HG02981 (cell line): ENCODE data around the gene VRK1.
A peak's percentile ranks its signal among the peaks of the same experiment; 100 is the strongest.
"Not testable (repeated sequence)": the region's sequence is repeated elsewhere in the genome, so short reads cannot be mapped to it uniquely, and the experiment has no call there.

ENCODE experiments used
- ATAC-seq: cut with Tn5 transposase; IDR thresholded peaks from one replicate; pipeline ENCODE4 v1.9.1; 2021; ENCODE audit warnings: mild to moderate bottlenecking, moderate library complexity; ENCODE audit not compliant: unreplicated experiment

VRK1 gene

DNA sequence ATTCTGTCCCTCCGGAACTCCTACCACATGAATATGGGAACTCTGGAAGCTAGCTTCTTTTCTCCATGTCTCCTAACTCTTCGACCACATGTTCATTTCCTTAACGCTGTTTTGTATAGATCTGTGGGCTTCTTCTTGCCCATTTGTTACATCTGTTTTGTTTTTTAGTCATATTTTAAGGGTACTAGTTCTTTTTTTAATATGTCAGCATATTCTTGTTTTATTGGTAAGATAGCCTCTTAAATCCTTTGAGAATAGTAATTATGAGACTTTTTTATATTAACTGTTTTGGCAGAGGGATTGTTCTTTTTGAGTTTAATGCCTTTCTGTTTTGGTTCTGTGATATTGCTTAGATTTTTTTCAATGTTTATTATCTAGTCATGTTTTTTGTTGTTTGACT lies 70.5 kb downstream of the VRK1 start:
- no peak for ATAC-seq

DNA sequence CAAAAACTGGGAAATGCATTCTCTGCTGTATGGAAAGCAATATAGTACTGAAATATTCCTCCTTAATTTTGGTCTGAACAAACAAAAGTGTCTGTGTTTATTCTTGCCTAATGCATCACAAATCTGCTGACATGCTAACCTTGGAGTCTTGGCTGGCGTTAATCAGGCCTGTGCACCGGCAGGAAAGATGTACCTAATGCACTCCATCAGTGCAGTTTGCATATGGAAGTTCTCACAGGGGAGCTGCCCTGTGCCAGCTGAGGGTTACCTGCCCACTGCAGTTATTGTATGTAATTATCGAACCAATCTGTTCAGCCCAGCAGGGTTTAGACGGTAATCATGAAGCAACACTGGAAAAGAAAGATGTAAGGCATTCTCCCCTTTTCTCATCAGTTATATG lies 76.9 kb downstream of the VRK1 start:
- no peak for ATAC-seq

DNA sequence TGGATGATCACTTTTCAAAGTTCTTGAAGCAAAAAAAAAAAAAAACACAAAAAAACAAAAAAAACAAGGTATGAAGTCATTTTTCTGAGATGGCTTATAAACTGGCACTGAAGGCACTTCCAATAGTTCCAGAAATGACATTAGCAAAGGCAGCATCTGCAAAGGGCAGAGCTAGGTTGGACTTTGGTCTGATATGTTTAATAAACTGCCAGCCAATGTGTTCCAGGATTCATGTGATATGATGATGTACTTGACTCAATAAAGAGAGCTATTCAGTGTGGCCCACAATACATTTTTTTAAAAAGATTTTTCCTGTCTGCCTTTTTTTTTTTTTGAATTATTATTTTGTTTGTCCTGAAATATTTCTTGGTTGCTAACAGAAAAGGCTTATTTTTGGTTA lies 79.6 kb downstream of the VRK1 start:
- no peak for ATAC-seq

DNA sequence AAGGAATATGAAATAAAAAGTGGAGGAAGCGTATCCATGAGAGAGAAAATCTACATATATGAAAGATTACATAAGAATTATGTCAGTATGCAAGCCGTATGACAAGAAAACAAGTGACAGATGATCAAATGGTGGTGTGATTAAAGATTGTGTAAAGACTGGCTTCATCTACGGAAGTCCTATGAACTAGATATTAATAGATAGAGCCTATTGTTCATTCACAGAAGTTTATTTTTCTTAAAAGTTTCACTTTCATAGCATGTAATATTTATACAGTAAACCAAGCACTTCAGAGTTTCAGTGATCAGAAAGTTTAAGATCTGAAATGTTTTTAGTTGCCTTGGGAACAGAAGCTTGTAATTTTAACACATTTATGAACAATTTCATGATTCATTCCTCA lies 84.5 kb downstream of the VRK1 start:
- ATAC-seq = peak; percentile 95

DNA sequence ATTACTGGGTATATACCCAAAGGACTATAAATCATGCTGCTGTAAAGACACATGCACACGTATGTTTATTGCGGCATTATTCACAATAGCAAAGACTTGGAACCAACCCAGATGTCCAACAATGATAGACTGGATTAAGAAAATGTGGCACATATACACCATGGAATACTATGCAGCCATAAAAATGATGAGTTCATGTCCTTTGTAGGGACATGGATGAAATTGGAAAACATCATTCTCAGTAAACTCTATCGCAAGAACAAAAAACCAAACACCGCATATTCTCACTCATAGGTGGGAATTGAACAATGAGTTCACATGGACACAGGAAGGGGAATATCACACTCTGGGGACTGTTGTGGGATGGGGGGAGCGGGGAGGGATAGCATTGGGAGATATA lies 86.8 kb downstream of the VRK1 start:
- not testable (repeated sequence) for ATAC-seq

DNA sequence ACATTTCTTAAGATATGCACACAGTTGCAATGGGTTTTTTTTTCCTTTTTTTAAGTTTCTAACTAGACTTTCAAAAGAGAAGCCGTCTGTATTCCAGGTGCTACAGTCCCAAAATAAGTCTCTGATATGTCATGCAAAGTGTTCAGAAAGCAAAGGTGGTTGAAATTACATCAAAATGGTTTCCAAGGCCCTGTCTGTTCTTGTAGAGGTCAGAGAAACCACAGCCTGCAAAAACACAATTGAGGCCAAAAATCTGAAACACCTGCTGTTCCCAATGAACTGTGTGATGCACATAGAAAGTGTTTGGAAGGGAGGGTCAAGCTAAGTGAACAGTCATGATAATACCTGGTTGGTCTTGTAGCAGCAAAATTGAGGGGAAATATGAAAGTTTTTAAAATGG lies 91.0 kb downstream of the VRK1 start:
- peak; percentile 89 for ATAC-seq

DNA sequence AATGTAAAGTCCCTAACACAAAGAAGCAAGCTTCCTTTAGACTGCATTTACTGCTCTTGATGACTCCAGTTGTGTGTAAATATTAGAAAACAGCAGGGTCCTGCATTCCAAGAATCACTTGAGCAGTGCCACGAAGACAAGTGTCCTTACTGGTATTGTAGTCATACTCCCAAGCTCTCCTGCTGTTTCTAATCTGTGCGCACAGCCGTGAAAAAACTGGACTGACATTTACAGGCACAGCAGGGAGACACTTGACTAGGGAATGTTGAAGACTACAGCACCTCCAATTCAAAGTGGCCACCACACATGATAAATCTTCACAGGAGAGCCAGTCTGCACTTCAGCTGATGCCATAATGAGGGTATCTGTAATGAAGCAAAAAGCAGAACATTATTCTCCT lies 91.4 kb downstream of the VRK1 start:
- no peak for ATAC-seq

DNA sequence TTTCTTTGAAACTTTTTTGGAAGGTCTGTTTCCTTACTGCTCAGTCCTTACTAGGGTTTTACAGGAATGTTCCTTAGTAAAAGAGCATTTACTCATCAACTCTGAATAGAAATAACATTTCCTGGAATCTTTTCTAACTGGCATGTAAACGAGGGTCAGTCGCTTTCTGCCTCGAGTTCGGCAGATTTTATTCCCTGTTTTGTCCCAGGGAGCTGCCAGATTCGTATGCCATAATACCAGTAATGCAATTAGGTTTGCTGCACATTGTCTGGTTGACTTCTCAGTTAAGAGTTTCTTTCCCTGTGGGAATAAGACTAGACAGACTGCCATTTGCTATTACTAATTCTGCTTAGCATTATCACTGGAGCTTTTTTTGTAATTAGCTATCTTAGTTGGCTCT lies 91.9 kb downstream of the VRK1 start:
- no peak for ATAC-seq

DNA sequence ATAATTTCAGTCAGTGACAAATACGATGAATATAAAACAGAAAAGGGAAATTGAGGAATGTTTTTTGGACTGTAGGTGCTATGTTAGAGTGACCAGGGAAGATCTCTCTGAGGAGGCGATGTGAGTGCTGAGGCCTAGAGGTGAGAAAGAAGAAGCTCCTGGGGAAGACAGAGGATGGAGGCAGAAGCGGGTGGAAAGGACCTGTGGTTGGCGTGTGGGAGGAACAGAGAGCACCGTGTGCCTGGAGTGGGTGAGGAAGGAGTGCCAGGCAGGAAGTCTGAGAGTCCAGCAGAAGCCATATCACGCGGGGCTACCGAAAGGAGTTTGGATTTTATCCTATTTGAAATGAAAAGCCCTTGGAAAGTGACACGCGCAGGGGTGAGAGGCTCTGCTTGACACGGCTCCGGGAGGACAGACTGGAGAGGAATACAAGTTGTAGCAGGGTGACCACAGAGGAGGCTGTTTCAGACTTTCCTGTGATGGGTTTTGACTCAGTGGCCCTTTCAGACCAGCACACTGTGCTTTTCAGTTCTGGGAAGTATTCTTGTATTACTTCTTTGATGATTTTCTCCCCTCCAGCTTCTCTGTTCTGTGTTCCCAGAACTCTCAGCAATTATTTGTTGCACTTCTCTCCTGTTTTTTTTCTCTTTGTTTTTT lies 96.9 kb downstream of the VRK1 start:
- ATAC-seq = no peak

DNA sequence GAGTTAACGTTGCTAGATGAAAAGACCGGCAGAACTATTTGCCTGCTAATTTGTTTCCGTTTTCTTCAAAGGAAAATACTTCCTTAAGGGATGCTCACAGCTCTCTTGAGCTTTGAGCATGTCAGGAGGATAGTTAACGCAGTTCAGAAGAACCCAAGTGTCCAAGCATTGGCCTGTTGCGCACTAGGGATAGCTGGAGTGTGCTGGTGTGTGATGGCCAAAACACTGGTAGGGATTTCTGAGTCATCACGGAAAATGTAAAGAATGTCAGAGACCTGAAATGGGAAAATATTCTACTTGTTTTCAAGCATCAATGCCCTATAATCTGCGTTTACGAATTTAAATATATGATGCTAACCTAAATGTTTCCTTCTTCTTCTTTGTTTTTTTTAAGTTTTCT lies 97.8 kb downstream of the VRK1 start:
- ATAC-seq = no peak

DNA sequence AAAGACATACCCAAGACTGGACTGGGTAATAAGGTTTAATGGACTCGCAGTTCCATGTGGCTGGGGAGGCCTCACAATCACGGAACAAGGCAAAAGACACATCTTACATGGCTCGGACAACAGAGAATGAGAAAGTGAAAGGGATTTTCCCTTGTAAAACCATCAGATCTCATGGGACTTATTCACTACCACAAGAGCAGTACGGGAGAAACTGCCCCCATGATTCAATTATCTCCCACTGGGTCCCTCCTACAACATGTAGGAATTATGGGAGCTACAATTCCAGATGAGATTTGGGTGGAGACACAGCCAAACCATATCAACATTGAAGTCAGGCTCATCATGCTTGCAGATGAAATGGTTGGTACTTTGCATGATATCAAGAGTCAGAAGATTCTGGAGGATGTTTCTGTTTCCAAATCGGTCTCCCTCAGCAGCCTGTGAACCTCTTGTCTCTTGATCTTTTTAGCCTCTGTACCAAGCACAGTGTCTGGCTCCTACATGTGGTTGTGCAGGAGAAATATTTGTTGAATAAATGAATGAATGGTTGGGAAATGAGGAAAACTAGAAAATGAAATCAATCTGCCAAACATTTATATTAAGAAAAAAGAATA lies 98.6 kb downstream of the VRK1 start:
- peak; percentile 61 for ATAC-seq

DNA sequence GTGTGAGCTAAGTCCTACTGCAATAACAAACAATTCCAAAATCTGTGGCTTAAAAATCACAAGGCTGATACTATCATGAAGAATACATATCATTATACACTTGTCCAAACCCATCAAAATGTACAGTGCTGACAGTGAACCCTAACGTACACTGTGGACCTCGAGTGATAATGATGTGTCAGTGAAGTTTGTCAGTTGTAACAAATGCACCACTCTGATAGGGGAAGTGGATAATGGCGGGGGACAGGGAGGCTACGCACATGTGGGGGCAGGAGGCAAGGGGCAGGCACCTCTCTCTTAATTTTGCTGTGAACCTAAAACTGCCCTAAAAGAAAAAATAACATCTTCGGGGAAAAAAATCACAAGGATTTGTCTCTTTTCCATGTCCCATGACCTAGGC lies 100.0 kb downstream of the VRK1 start:
- no peak for ATAC-seq

DNA sequence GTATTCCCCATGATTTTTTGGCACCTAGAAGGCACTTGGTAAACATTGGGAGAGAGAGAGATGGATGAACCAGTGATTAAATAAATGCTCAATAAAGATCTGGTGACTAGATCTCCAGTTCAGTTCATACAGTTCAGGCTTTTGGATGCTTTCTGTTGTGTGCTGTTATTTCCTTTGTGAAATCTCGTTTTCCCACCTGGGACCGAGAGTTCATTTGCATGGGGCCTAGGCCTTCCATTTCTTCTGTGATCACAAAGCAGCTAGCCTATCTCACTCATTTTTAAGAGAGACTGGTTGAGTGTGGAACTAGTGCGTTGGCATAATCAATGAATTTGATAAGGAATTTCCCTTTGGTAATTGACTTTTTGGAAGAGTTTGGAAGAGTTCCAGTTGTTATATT lies 104.0 kb downstream of the VRK1 start:
- peak; percentile 80 for ATAC-seq

DNA sequence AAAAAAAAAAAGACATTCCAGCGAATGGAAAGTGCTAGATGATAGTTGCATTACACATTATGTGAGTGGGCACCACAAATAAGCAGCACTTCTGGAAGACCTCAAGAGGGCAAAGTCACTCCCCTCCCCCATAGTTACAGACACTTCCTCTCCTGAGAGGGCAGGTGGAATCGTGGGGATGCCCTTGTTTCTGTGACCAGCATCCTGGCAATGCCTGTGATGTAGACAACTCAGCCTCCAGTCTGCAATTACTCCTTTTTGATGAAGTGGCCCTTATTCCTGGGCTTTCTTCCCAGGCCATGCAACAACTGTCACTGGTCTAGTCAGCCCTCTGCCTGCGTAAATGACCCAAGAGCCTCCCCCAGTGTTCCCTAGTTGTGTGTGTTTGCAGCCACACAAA lies 104.8 kb downstream of the VRK1 start:
- no peak for ATAC-seq

DNA sequence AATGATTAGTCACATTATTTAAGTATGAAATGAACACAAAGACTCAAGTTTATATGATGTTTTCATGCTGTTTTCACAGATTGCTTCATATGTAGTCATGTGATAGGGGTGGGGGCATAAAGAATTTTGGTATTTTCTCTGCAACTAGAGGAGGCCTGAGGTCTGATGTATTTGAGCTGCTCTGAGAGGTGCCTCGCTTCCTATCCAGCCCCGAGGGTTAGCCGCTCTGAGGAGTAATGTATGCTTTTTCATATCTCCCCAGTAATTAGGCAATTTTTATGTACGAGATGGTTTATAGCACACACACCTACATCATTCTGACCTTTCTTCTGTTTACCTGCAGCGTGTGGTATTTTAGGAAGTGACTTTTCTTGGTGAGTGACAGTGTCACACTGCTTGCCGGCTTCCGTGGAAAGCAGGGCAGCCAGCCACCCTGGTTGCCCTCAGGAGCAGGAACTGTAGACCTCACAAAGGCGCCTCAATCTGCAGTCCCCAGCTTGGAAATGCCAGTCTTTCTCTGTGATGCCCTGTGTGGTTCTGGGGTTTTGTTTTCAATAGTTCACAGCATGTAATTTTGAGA lies 106.4 kb downstream of the VRK1 start:
- ATAC-seq = no peak

DNA sequence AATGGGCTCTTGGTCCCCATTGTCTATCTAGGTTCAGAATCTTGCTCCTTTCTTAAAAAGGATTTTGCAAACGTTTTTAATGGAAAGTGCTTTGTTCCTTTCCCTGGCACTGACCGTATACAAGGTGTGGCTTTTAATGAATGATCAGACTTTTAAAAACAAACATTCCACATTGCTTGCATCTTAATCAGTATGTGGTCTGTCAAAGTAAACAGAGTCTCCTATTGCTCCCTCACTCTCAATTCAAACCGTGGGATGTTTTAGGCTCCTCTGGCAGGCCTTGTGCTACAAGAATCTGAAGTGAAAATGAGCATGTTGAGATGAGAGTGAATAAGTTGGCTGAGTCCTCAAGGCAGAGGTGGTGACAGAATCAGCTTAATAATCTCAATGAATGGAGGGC lies 107.0 kb downstream of the VRK1 start:
- no peak for ATAC-seq

DNA sequence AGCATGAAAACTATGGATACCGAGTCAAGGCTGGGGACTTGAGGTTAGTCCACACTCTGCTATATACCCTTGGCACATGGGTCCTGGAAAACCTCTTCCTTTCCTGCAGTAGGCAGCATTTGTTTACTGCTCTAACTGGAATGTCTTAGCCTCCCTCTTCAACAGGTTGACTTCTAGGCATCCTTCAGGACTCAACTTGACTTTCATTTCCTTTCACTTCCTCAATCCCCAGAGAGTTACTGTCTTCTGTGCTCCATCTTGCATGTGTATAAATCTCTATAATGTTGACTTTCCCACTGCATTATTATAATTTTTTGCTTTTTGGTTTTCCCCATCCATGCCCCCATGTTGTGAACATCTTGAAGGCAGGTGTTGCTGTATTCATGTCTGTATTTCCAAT lies 107.9 kb downstream of the VRK1 start:
- no peak for ATAC-seq

DNA sequence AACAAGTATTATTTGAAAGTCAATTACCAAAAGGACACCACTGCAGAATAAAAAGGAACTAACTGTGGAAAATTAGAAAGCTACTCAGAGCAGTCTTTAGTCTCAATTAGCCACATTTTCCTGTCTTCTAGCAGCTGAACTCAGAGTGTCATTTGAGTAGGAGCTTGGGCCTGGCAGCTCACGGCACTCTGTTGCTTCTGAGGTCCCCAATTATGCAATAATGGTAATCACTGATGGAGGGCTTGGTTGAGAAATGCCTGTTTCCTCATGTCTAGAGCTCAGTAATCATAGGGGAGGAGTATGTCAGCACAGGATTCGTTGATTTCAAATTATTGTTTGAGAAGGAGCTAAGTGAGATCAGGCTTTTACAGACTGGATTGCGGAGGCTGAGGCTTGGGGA lies 108.6 kb downstream of the VRK1 start:
- no peak for ATAC-seq

DNA sequence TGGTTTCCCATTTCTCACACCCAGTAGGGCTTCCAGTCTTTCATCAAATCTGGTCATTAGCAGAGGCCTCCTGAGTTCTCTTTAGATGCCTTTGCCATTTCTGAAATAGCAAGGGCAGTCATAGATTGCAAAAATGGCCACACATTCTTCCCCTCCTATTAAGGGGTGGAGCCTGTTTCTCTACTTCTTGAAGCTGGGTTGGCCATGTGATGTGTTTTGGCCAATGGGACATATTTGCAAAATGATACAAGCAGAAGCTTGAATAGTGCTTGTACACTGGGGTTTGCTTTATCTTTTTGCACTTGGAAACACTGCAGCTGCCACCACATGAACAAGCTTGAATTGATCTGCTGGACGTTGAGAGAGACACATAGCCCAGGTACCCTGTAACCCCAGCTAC lies 109.3 kb downstream of the VRK1 start:
- no peak for ATAC-seq

DNA sequence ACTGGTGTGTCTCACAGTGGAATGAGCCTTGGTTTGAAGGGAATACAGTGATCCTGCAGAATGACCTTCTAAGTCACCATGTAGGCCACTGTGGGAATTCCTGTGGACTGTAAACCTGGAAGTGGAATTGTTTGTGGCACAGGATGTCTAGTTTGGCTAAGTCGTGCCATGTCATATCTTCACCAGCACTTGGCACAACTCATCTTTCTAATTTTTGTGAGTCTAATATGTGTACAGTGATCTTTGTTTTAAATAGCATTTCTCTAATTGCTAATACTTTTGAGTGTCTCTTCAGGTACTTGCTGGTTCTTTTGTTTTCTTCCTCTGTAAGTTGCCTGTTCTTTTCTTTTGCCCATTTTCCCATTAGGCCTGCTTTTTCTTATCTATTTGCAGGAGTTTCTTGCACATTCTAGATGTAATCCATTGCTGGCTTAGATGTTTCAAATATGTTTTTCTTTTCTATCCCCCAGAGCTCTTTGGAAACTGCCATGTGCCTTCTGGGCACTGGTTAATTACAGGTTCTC lies 112.7 kb downstream of the VRK1 start:
- ATAC-seq = no peak

DNA sequence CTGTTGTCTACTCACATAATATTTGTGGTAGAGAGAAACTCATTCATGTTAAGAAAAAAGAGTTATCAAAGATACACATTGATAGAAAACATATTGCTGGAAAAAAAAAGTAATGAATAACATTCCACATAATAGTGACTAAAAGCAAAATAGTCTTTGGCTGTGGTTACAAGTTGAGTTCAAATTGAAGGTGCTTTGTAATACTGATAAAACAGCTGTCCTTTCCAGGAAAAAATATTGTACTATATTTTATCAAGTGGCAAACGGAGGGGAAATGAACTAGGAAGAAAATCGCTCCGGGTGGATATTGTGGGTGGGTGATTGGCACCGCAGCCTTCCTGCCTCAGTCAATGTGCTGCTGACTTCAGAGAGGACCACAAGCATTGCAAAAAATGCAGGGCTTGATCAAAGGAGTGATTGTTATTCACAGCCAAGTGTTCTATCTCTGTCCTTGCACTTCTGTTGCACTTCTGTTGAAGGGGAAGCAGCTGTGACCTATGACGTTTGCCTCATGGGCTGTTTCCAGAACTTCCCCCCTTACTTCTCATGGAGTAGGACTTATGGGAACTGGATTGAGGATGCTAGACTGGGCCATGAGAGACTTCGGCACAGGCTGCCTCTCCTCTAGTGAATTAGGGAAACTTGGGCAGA lies 114.4 kb downstream of the VRK1 start:
- ATAC-seq = no peak

DNA sequence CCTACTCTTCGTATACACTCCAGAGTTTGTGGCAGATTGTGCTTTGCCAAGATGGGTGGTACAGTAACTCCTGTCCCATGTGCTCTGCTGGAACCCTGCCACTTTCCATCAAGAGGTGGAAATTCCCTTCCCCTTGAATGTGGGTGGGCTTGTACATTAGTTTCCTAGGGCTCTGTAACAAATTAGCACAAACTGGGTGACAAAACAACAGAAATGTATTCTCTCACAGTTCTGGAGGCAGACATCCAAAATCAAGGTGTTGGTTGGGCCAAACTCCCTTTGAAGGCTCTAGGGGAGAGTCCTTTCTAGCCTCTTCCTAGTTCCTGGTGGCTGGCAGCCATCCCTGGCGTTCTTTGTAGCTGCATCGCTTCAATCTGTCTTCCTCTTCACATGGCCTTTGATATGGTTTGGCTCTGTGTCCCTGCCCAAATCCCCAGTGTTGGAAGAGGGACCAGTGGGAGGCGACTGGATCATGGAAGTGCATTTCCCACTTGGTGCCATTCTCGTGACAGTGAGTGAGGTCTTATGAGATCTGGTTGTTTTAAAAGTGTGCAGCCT lies 117.5 kb downstream of the VRK1 start:
- no peak for ATAC-seq
